ENCODE measurements around the gene TFAP2B. TPM values are rescaled to one million over a fixed set of nuclear protein-coding genes. Genes with fewer than 3 reads are reported as not detected.

Gene TFAP2B
- total RNA-seq, 4 donors from 2014 or later, result not detected

DNA sequence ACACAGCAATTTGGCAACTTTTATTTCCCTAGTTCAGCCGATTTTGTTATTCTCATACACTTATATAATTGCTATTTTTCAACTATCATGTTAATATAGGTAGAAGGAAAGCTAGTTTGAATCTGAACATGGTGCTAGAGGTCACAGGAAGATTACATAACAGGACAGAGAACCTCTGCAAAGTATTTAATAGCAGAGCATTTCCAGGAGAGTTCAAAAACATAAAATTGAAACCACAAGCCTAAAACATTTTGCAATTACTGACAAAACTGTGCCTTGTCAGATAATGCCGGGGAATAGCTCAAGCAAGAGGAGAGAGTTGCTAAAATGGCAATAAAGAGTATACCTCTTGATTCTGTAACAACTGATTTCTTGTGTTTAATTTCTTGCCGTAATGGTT lies 70.8 kb downstream of the TFAP2B start:
- H3K9me3 ChIP-seq, result no peaks in the 10 kb centered on the region
- no peak for TF ChIP-seq POLR2A (IDR thresholded peaks at IDR 0.05)
- TF ChIP-seq, protein P1, sequence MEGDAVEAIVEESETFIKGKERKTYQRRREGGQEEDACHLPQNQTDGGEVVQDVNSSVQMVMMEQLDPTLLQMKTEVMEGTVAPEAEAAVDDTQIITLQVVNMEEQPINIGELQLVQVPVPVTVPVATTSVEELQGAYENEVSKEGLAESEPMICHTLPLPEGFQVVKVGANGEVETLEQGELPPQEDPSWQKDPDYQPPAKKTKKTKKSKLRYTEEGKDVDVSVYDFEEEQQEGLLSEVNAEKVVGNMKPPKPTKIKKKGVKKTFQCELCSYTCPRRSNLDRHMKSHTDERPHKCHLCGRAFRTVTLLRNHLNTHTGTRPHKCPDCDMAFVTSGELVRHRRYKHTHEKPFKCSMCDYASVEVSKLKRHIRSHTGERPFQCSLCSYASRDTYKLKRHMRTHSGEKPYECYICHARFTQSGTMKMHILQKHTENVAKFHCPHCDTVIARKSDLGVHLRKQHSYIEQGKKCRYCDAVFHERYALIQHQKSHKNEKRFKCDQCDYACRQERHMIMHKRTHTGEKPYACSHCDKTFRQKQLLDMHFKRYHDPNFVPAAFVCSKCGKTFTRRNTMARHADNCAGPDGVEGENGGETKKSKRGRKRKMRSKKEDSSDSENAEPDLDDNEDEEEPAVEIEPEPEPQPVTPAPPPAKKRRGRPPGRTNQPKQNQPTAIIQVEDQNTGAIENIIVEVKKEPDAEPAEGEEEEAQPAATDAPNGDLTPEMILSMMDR (IDR thresholded peaks at IDR 0.05), result no peak
- 76 to 80% methylated on average over 3 of the region's 3 CpGs for WGBS, 2 donors
- intact Hi-C loops (cut with DNase I), result no loop called here
- H3K27me3 ChIP-seq, result no peaks in the 10 kb centered on the region
- no peaks in the 10 kb centered on the region for H3K4me1 ChIP-seq
- DNase-seq, result no peak
- H3K36me3 ChIP-seq, result no peaks in the 10 kb centered on the region
- H3K4me3 ChIP-seq (replicated peaks in 1 of 3), result no peak overlapping the region
- no peak overlapping the region for H3K27ac ChIP-seq

DNA sequence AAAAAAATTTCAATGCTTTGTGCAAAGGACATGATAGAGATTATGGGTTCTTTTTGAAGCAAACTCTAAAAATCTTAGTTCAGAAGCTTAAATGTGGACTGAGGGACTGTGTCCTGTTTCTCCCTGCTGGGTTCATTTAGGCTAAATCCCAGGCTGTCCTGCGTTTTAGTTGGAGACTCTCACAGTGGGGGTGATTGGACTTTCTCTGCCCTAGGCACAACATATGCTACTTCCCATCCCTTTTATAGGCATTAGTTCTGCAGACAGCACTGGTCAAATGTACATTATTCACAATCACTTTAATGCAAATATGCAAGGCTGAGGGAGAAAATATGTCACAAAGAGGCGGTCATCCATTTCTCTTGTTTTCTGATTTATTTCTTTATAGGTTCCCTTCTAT lies 71.3 kb downstream of the TFAP2B start:
- H3K4me1 ChIP-seq, result no peaks in the 10 kb centered on the region
- intact Hi-C loops (cut with DNase I), result no loop called here
- no peak overlapping the region for H3K27ac ChIP-seq
- 26% methylated on average over 2 of the region's 2 CpGs for WGBS, 2 donors
- H3K27me3 ChIP-seq, result no peaks in the 10 kb centered on the region
- no peak for DNase-seq
- no peak overlapping the region for H3K4me3 ChIP-seq (replicated peaks in 1 of 3)
- no peaks in the 10 kb centered on the region for H3K36me3 ChIP-seq
- no peaks in the 10 kb centered on the region for H3K9me3 ChIP-seq
- TF ChIP-seq POLR2A (IDR thresholded peaks at IDR 0.05), result no peak

DNA sequence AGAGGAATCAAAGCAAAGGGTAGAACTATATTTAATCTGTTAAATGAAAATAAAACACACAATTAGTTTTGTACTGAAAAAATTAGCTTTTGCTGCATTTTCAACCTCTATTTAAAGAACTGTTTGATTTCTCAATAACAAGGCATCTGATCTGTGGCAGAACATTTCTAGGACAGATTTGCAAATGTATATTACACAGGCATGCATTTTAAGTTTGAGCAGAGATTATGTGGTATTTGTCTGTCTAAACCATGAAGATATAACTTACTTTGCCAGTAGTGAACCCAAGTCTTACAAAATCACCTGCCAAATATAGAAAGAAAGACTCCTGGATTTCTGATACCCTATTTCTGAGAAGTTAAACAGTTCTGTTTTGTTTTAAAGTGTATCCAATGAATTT lies 71.9 kb downstream of the TFAP2B start:
- H3K4me3 ChIP-seq (replicated peaks in 1 of 3), result no peak overlapping the region

DNA sequence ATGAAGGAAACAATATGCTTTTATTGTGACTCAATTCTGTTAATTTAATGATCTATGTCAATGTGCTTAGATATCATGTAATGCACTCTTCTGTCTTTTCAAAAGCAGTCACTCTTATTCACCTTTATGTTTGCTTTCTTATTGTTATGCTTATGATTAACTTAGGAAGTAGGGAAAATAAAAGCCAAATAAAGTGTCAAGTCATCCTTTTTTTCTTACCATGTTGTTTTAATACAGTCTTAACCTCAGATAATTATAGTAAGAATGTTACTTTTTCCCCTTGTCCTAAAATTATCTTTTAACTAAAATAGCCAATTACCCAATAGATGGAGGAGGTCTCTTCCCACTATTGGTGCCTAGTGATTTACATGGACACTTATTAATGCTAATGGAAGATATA lies 72.6 kb downstream of the TFAP2B start:
- DNase-seq, result no peak
- intact Hi-C loops (cut with DNase I), result no loop called here
- Histone ChIP-seq H3K36me3 (no peaks in the 10 kb centered on the region), H3K27ac (no peak overlapping the region), H3K4me1 (no peaks in the 10 kb centered on the region), H3K9me3 (no peaks in the 10 kb centered on the region), H3K4me3 (replicated peaks in 1 of 3) (no peak overlapping the region), H3K27me3 (no peaks in the 10 kb centered on the region)
- TF ChIP-seq POLR2A (IDR thresholded peaks at IDR 0.05), result no peak
- TF ChIP-seq, protein P1 (IDR thresholded peaks at IDR 0.05), result no peak

More for the DNA sequence above, 71.9 kb downstream of the TFAP2B start:
- no peak overlapping the region for H3K27ac ChIP-seq
- H3K27me3 ChIP-seq, result no peaks in the 10 kb centered on the region
- intact Hi-C loops (cut with DNase I), result no loop called here
- DNase-seq, result no peak
- TF ChIP-seq POLR2A (IDR thresholded peaks at IDR 0.05), result no peak
- TF ChIP-seq, protein P1 (IDR thresholded peaks at IDR 0.05), result no peak
- H3K9me3 ChIP-seq, result no peaks in the 10 kb centered on the region
- H3K36me3 ChIP-seq, result no peaks in the 10 kb centered on the region
- H3K4me1 ChIP-seq, result no peaks in the 10 kb centered on the region

Other genes starting within 250 kb of the TFAP2B start
- not detected for gene TFAP2D, start 105.3 kb upstream of the TFAP2B start, total RNA-seq

Measured in thyroid gland (tissue), 4 donors.